Measurements from ENCODE around the gene GAS7. TPM values are rescaled to one million over a fixed set of nuclear protein-coding genes. Genes with fewer than 3 reads are reported as not detected.

The GAS7 gene
- total RNA-seq, 1 donor from 2014 or later, result 431 TPM

GRCh38 chr17:9868552-9868951 lies 329.9 kb downstream of the GAS7 start:
- intact Hi-C loops (cut with DNase I), result no loop called here
- no peak for ATAC-seq
- no peak for DNase-seq (ENCODE audit: low spot score)

GRCh38 chr17:9865586-9865985 lies 332.8 kb downstream of the GAS7 start:
- intact Hi-C loops (cut with DNase I), result no loop called here
- no peak for ATAC-seq
- DNase-seq (ENCODE audit: low spot score), result no peak

- DNase-seq (ENCODE audit: low spot score) (no peak), ATAC-seq (no peak)
- intact Hi-C loops (cut with DNase I), result no loop called here
These were observed 335.5 kb downstream of the GAS7 start for GRCh38 chr17:9862949-9863348.

- no peak for DNase-seq (ENCODE audit: low spot score)
- intact Hi-C loops (cut with DNase I), result no loop called here
- ATAC-seq, result no peak
These were observed 336.2 kb downstream of the GAS7 start for GRCh38 chr17:9862220-9862619.

- intact Hi-C loops (cut with DNase I), result no loop called here
- DNase-seq (ENCODE audit: low spot score) (no peak), ATAC-seq (no peak)
These were observed 337.6 kb downstream of the GAS7 start for GRCh38 chr17:9860851-9861250.

Other genes starting within 250 kb of the GAS7 start
- not detected for gene MYH13, start 174.4 kb upstream of the GAS7 start, total RNA-seq
- not detected for gene MYH8, start 223.3 kb upstream of the GAS7 start, total RNA-seq

All from sciatic nerve (tissue), 2 donors.